A673 (cell line): ENCODE results near the gene ITPKB.

Experiments used
- EZH2 ChIP-seq: fragments of 200-600 bp; sonication (generic); IDR thresholded peaks from 2 replicates; pipeline ENCODE4 v1.6.1; 2017; ENCODE audit warnings: borderline replicate concordance, low read depth, mild to moderate bottlenecking, mixed read lengths, antibody characterized with exemption, low read length; ENCODE audit not compliant: poor library complexity, severe bottlenecking
- TF ChIP-seq, protein P1 (sequence below): fragments of 300-800, 200-600 bp; sonication (generic); conservative IDR thresholded peaks from 2 replicates; pipeline ENCODE4 v1.5.1; 2017; ENCODE audit warnings: low read depth, mild to moderate bottlenecking, antibody characterized with exemption, low read length, moderate library complexity, mixed read lengths

GRCh38 chr1:226674892-226675714 lies 64.0 kb downstream of the ITPKB start:
- TF ChIP-seq, protein P1, sequence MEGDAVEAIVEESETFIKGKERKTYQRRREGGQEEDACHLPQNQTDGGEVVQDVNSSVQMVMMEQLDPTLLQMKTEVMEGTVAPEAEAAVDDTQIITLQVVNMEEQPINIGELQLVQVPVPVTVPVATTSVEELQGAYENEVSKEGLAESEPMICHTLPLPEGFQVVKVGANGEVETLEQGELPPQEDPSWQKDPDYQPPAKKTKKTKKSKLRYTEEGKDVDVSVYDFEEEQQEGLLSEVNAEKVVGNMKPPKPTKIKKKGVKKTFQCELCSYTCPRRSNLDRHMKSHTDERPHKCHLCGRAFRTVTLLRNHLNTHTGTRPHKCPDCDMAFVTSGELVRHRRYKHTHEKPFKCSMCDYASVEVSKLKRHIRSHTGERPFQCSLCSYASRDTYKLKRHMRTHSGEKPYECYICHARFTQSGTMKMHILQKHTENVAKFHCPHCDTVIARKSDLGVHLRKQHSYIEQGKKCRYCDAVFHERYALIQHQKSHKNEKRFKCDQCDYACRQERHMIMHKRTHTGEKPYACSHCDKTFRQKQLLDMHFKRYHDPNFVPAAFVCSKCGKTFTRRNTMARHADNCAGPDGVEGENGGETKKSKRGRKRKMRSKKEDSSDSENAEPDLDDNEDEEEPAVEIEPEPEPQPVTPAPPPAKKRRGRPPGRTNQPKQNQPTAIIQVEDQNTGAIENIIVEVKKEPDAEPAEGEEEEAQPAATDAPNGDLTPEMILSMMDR: no peak
- no peak for TF ChIP-seq EZH2
